Effector memory CD4-positive, alpha-beta T cell (primary cell): ENCODE results near the gene KRT35.
A peak's percentile ranks its signal among the peaks of the same experiment; 100 is the strongest.

Experiments
- DNase-seq, 3 donors: peaks; one replicate each; pipeline ENCODE4 v3.0.0-alpha.2; 2020
- H3K27ac ChIP-seq: 2 replicates; pipeline ENCODE4 v1.7.0; 2013; ENCODE audit warnings: mild to moderate bottlenecking, low read length, moderate library complexity; ENCODE audit not compliant: insufficient read depth, poor library complexity, severe bottlenecking
- H3K27me3 ChIP-seq: replicated peaks from 2 replicates; pipeline ENCODE4 v1.7.0; 2013; ENCODE audit warnings: mild to moderate bottlenecking, low read length; ENCODE audit not compliant: insufficient read depth, control insufficient read depth, poor library complexity, severe bottlenecking
- H3K36me3 ChIP-seq: 2 replicates; pipeline ENCODE4 v1.7.0; 2013; ENCODE audit warnings: mild to moderate bottlenecking, low read length, moderate library complexity; ENCODE audit not compliant: control insufficient read depth, insufficient read depth
- H3K4me1 ChIP-seq: 2 replicates; pipeline ENCODE4 v1.7.0; 2013; ENCODE audit warnings: low read length, mild to moderate bottlenecking; ENCODE audit not compliant: control insufficient read depth, insufficient read depth, poor library complexity, severe bottlenecking
- H3K4me3 ChIP-seq: 2 replicates; pipeline ENCODE4 v1.7.0; 2013; ENCODE audit warnings: low read length, low read depth, mild to moderate bottlenecking; ENCODE audit not compliant: insufficient read depth, poor library complexity, severe bottlenecking
- H3K9me3 ChIP-seq: 2 replicates; pipeline ENCODE4 v1.7.0; 2013; ENCODE audit warnings: mild to moderate bottlenecking, low read length, moderate library complexity; ENCODE audit not compliant: control insufficient read depth
- total RNA-seq, 3 donors: gene quantifications; one replicate each; lab custom pipeline; 2026; lab: John Stamatoyannopoulos, UW

Gene KRT35
- total RNA-seq: 0 reads per million in 3 donors

DNA sequence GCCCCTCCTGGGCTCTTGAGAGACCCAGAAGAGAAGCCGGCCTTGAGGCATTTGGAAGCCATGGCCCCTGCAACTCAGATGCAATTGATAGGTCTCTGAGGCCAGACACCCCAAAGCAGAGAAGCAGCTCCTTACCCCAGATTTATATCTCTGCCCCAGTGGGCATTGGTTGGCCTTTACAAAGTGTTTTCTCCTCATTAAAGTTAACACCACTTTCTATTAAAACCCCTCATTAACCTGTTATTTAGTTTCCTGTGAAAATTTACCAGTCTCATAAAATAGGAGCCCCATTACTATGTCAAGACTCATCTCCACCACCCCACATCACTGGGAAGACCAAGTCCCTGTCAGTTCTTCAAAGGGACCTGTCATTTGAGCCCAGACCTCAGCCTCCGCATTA, at the start of gene KRT35:
TSS of gene KRT35 (minus strand) at position 116 of the 400 bp plus-strand sequence. CDS start at position 62, 54 bp downstream.
- H3K27me3 ChIP-seq: no peaks in the 10 kb centered on the region
- no peaks in the 10 kb centered on the region for H3K36me3 ChIP-seq
- H3K9me3 ChIP-seq: no peaks in the 10 kb centered on the region
- no peak within 1 kb of the TSS for H3K4me3 ChIP-seq
- no peaks in the 10 kb centered on the region for H3K4me1 ChIP-seq
- DNase-seq: no peak
- no peak within 1 kb of the TSS for H3K27ac ChIP-seq

- DNase-seq: no peak
- no peaks in the 10 kb centered on the region for H3K9me3 ChIP-seq
- H3K27me3 ChIP-seq: peaks cover 26% of the 10 kb centered on the region
- H3K27ac ChIP-seq: no peak overlapping the region
- peaks cover 13% of the 10 kb centered on the region for H3K4me1 ChIP-seq
- H3K36me3 ChIP-seq: no peaks in the 10 kb centered on the region
- H3K4me3 ChIP-seq: no peak overlapping the region
These were observed 49.4 kb upstream of the KRT35 start for GRCh38 chr17:41530062-41531048.

- Histone ChIP-seq H3K27me3 (peaks cover 26% of the 10 kb centered on the region), H3K4me3 (no peak overlapping the region), H3K4me1 (peaks cover 13% of the 10 kb centered on the region), H3K9me3 (no peaks in the 10 kb centered on the region), H3K36me3 (no peaks in the 10 kb centered on the region), H3K27ac (no peak overlapping the region)
- no peak for DNase-seq
These were observed 48.6 kb upstream of the KRT35 start for GRCh38 chr17:41529491-41529915.

DNA sequence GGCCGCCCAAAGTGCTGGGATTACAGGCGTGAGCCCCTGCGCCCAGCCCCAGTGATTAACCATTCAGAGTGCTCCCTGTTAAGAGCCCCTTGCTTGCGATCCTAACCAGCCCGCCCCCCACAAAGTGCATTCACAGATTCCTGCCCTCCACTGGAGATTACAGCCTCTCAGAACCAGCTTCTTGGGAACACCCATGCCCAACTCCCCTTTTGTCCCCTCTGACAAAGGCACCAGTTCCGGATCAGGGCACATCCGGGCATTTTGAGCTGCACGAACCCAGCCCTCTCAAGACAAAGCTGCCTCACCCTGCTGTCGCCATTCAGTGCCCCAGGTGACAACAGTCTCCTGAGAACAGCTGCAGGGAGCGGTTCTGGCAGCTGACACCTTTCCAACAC, 48.0 kb upstream of the KRT35 start:
- no peaks in the 10 kb centered on the region for H3K9me3 ChIP-seq
- H3K36me3 ChIP-seq: no peaks in the 10 kb centered on the region
- no peak overlapping the region for H3K4me3 ChIP-seq
- H3K4me1 ChIP-seq: peaks cover 13% of the 10 kb centered on the region
- DNase-seq: no peak
- H3K27ac ChIP-seq: no peak overlapping the region
- peaks cover 26% of the 10 kb centered on the region for H3K27me3 ChIP-seq

DNA sequence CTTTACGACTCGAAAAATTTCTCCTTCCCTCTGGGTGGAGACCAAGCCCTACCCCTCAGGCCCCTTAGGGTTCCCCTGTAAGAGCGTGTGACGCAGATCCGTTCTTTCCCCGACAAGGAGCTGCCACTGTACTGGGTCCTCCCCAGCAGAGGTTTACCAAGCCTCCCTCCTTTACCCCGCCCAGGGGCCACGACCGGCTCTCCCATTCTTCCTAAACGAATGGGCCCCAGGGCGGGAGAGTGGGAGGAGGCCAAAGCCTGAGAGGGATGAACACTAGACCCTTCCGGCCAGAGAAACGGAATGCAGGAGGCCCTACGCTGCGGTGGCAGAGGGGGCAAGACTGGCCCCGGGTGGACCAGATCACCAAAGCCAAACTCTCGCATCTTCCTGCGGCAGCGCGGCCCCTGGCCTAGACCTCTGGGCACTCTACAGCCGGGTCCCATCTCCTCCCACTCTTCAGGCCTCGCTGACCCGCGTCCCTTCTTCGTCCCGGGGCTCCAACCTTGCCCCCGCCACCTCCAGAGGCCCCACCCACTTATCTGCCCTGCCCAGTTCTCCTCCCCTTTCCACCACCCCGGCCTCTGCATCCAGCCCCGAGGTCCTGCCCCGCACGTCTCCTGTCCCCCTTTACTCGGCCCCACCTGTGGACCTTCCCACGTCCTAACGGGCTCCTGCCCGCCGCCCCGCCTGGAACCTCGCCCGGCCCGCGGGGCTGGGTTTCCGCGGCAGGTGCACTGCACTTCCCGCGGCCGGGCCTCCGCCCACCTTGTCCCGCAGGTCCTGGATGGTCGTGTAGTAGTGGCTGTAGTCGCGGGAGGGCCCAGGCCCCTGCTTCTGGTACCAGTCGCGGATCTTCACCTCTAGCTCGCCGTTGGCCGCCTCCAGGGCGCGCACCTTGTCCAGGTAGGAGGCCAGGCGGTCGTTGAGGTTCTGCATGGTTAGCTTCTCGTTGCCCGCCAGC, 46.4 kb upstream of the KRT35 start:
- Histone ChIP-seq H3K27ac (no peak overlapping the region), H3K4me1 (peaks cover 13% of the 10 kb centered on the region), H3K4me3 (peak overlapping the region; percentile 20)

GRCh38 chr17:41524261-41524660, 43.3 kb upstream of the KRT35 start:
- Histone ChIP-seq H3K4me1 (peaks cover 13% of the 10 kb centered on the region), H3K9me3 (no peaks in the 10 kb centered on the region), H3K27ac (no peak overlapping the region), H3K36me3 (no peaks in the 10 kb centered on the region), H3K4me3 (no peak overlapping the region), H3K27me3 (peaks cover 19% of the 10 kb centered on the region)
- DNase-seq: no peak

More for the DNA sequence above, 46.4 kb upstream of the KRT35 start:
- no peak for DNase-seq
- H3K27me3 ChIP-seq: peaks cover 26% of the 10 kb centered on the region
- no peaks in the 10 kb centered on the region for H3K9me3 ChIP-seq
- H3K36me3 ChIP-seq: no peaks in the 10 kb centered on the region

GRCh38 chr17:41523787-41524186, 42.8 kb upstream of the KRT35 start:
- Histone ChIP-seq H3K27me3 (peaks cover 18% of the 10 kb centered on the region), H3K27ac (no peak overlapping the region), H3K4me1 (peaks cover 13% of the 10 kb centered on the region), H3K36me3 (no peaks in the 10 kb centered on the region), H3K9me3 (no peaks in the 10 kb centered on the region), H3K4me3 (no peak overlapping the region)
- no peak for DNase-seq

DNA sequence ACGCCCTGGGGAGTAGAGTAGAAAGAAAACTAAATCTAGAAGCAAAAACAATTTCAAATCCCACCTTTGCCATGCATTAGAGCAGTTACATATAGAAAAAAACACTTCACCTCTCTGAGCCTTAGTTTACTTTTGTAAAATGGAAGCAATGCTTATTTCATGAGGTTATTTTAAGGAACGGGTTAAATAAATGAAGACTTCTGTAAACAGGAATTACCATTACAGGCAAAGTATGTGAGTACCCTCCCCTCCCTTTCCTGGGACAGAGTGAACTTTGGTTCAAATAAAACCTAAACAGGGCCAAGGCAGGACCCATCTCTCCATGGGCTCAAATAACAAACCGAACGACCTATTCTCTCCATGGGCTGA, 42.3 kb upstream of the KRT35 start:
- Histone ChIP-seq H3K27me3 (peaks cover 12% of the 10 kb centered on the region), H3K4me3 (no peak overlapping the region), H3K4me1 (peaks cover 12% of the 10 kb centered on the region), H3K36me3 (no peaks in the 10 kb centered on the region), H3K9me3 (no peaks in the 10 kb centered on the region), H3K27ac (no peak overlapping the region)
- no peak for DNase-seq

- Histone ChIP-seq H3K27ac (no peak overlapping the region), H3K4me1 (peaks cover 6% of the 10 kb centered on the region), H3K36me3 (no peaks in the 10 kb centered on the region), H3K9me3 (no peaks in the 10 kb centered on the region), H3K4me3 (no peak overlapping the region), H3K27me3 (peaks cover 5% of the 10 kb centered on the region)
- DNase-seq: no peak
These were observed 41.6 kb upstream of the KRT35 start for GRCh38 chr17:41522301-41523224.
